ENCODE measurements around the gene ENPP3.
"Not testable (repeated sequence)": the region's sequence is repeated elsewhere in the genome, so short reads cannot be mapped to it uniquely, and the experiment has no call there.

DNA sequence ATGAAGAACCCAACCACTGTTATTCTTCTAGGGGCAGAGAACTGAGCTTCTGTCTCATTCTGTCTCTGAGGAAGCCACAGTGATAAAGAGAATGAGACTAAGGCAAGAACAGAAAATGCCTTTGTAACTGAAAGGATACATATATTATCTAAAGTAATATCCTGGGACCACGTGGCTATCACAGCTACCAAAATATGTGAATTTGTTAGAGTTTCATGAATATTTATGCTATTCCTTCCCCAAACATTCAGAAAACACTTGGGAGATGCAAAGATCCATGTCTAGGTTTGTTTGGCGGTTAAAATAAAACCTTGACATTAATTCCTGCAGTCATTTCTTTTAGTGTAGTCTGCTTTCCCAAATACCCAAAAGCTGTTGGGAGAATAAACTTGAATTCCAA lies 66.8 kb downstream of the ENPP3 start:
- not testable (repeated sequence) for TF ChIP-seq CTCF (IDR thresholded peaks at IDR 0.05 in 2 of 3, conservative IDR thresholded peaks at IDR 0.05 in 1 of 3; ENCODE audit: control insufficient read depth in 2 of 3, extremely low read depth in 1 of 3, insufficient read depth in 1 of 3, low read depth in 3 of 3, low read length in 3 of 3); CHD1 (IDR thresholded peaks at IDR 0.05; ENCODE audit: low read depth, low read length); REST (IDR thresholded peaks at IDR 0.05; ENCODE audit: low read depth, low read length); TCF3 (IDR thresholded peaks at IDR 0.05; ENCODE audit: borderline replicate concordance, insufficient read depth, low read depth, low read length); POLR2AphosphoS5 (IDR thresholded peaks at IDR 0.05; ENCODE audit: low read length); POLR2A (IDR thresholded peaks at IDR 0.05; ENCODE audit: low read depth, low read length); BRCA1 (IDR thresholded peaks at IDR 0.05; ENCODE audit: low read depth, low read length); ZZZ3 (IDR thresholded peaks at IDR 0.05; ENCODE audit: control insufficient read depth, insufficient read length, low read depth); ETV6 (conservative IDR thresholded peaks at IDR 0.05 in 1 of 2, IDR thresholded peaks at IDR 0.05 in 1 of 2; ENCODE audit: borderline replicate concordance in 1 of 2, low read depth in 1 of 2); PBX3 (IDR thresholded peaks at IDR 0.05; ENCODE audit: insufficient replicate concordance, low read depth, low read length); HCFC1 (IDR thresholded peaks at IDR 0.05; ENCODE audit: low read length)

Measured in GM12878 (cell line).